Panc1 (cell line): ENCODE measurements around the gene ACP2.

Experiments
- POLR2AphosphoS5 ChIP-seq: IDR thresholded peaks from 2 replicates; pipeline ENCODE4 v1.6.1; 2012; ENCODE audit warnings: mild to moderate bottlenecking, low read depth, low read length, moderate library complexity
- SIN3A ChIP-seq: IDR thresholded peaks from 2 replicates; pipeline ENCODE4 v1.6.1; 2012; ENCODE audit warnings: low read depth, mild to moderate bottlenecking, low read length, moderate library complexity, borderline replicate concordance; ENCODE audit not compliant: insufficient read depth
- TCF7L2 ChIP-seq: IDR thresholded peaks from 2 replicates; pipeline ENCODE4 v1.6.1; 2011; ENCODE audit warnings: mild to moderate bottlenecking, low read depth, low read length, inconsistent platforms
- TF ChIP-seq, protein P1 (sequence below): fragments of 450-650 bp; IDR thresholded peaks from 2 replicates; pipeline ENCODE4 v1.5.1; 2017; ENCODE audit warnings: mild to moderate bottlenecking
- TF ChIP-seq, protein P2 (sequence below), 2 experiments: IDR thresholded peaks; 2 replicates each; pipeline ENCODE4 v1.6.1; 2011 to 2012; ENCODE audit warnings: low read depth in 2 of 2, control low read depth in 1 of 2, low read length in 1 of 2, mild to moderate bottlenecking in 1 of 2, moderate library complexity in 1 of 2; ENCODE audit not compliant: insufficient read depth in 1 of 2

DNA sequence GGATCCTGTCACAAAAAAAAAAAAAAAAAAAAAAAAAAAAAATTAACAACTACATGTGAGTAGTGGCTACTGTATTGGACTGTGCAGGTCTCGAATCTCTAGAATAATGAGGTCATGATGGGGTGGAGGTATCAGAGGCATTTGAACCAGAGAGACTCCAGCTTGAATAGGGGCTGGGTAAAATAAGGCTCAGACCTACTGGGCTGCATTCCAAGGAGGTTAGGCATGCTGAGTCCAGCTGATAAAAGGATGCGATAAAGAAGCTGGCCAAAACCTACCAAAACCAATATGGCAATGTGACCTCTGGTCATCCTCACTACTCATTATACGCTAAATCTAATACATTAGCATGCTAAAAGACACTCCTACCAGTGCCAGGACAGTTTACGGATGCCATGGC is 56.5 kb downstream of the ACP2 start:
- TF ChIP-seq, protein P1, sequence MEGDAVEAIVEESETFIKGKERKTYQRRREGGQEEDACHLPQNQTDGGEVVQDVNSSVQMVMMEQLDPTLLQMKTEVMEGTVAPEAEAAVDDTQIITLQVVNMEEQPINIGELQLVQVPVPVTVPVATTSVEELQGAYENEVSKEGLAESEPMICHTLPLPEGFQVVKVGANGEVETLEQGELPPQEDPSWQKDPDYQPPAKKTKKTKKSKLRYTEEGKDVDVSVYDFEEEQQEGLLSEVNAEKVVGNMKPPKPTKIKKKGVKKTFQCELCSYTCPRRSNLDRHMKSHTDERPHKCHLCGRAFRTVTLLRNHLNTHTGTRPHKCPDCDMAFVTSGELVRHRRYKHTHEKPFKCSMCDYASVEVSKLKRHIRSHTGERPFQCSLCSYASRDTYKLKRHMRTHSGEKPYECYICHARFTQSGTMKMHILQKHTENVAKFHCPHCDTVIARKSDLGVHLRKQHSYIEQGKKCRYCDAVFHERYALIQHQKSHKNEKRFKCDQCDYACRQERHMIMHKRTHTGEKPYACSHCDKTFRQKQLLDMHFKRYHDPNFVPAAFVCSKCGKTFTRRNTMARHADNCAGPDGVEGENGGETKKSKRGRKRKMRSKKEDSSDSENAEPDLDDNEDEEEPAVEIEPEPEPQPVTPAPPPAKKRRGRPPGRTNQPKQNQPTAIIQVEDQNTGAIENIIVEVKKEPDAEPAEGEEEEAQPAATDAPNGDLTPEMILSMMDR: no peak
- TF ChIP-seq, protein P2, sequence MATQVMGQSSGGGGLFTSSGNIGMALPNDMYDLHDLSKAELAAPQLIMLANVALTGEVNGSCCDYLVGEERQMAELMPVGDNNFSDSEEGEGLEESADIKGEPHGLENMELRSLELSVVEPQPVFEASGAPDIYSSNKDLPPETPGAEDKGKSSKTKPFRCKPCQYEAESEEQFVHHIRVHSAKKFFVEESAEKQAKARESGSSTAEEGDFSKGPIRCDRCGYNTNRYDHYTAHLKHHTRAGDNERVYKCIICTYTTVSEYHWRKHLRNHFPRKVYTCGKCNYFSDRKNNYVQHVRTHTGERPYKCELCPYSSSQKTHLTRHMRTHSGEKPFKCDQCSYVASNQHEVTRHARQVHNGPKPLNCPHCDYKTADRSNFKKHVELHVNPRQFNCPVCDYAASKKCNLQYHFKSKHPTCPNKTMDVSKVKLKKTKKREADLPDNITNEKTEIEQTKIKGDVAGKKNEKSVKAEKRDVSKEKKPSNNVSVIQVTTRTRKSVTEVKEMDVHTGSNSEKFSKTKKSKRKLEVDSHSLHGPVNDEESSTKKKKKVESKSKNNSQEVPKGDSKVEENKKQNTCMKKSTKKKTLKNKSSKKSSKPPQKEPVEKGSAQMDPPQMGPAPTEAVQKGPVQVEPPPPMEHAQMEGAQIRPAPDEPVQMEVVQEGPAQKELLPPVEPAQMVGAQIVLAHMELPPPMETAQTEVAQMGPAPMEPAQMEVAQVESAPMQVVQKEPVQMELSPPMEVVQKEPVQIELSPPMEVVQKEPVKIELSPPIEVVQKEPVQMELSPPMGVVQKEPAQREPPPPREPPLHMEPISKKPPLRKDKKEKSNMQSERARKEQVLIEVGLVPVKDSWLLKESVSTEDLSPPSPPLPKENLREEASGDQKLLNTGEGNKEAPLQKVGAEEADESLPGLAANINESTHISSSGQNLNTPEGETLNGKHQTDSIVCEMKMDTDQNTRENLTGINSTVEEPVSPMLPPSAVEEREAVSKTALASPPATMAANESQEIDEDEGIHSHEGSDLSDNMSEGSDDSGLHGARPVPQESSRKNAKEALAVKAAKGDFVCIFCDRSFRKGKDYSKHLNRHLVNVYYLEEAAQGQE (IDR thresholded peaks at IDR 0.05; ENCODE audit: insufficient read depth in 1 of 2, low read depth in 2 of 2, low read length in 1 of 2): no peak
- TF ChIP-seq SIN3A (no peak), POLR2AphosphoS5 (no peak), TCF7L2 (no peak)
